Measurements from ENCODE around the gene KANSL3.

DNA sequence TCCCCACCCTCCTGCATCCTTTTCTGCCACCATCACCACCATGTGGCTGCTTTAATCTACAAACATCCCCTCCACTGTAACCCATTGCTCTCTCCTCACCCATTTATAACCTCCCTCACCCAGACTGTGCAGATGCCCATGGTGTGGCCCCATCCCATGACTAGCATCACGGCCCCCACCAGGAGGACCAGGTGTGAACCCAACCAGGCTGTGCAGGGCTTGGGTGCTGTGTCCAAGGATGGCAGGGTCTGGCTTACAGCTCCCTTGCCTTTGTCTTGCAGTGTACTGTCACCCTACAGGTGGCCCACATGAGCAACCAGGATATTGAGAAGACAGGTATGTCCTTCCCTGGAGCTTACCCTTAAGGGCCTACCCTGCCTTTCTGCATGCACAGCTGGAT is 11.2 kb upstream of the KANSL3 start:
- TF ChIP-seq POLR2A (IDR thresholded peaks at IDR 0.05) = no peak
- TF ChIP-seq, protein P1, sequence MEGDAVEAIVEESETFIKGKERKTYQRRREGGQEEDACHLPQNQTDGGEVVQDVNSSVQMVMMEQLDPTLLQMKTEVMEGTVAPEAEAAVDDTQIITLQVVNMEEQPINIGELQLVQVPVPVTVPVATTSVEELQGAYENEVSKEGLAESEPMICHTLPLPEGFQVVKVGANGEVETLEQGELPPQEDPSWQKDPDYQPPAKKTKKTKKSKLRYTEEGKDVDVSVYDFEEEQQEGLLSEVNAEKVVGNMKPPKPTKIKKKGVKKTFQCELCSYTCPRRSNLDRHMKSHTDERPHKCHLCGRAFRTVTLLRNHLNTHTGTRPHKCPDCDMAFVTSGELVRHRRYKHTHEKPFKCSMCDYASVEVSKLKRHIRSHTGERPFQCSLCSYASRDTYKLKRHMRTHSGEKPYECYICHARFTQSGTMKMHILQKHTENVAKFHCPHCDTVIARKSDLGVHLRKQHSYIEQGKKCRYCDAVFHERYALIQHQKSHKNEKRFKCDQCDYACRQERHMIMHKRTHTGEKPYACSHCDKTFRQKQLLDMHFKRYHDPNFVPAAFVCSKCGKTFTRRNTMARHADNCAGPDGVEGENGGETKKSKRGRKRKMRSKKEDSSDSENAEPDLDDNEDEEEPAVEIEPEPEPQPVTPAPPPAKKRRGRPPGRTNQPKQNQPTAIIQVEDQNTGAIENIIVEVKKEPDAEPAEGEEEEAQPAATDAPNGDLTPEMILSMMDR (IDR thresholded peaks at IDR 0.05) = no peak

Measured in adrenal gland (tissue), 5 donors.